HuH-7 (cell line): ENCODE results near the gene PUS1.

Experiments used
- DNase-seq: peaks from one replicate; pipeline ENCODE4 v3.0.0; 2011; ENCODE audit warnings: low spot score

Gene PUS1

GRCh38 chr12:131902332-131903241 is 26.5 kb upstream of the PUS1 start:
- DNase-seq = no peak

GRCh38 chr12:131903270-131904255 is 25.5 kb upstream of the PUS1 start:
- DNase-seq = no peak

DNA sequence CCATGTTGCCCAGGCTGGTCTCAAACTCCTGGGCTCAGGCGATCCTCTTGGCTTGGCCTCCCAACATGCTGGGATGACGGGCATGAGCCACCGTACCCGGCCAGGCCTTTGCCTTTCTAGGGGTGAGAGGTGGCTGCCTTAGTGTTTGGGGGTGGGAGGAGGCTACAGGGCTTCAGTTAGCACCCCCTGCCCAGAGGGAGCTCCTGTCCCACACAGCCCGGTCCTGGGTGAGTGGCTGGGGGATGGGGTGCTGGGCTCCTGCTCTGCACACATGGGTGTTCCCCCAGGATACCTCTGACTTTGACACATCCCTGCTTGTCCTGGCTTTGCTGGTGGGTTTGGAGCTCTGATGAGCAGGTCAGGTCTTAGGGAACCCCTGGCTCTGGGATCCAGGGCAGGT is 24.7 kb upstream of the PUS1 start:
- DNase-seq = no peak

- DNase-seq = no peak
Observed at GRCh38 chr12:131905081-131905629, 23.9 kb upstream of the PUS1 start.

DNA sequence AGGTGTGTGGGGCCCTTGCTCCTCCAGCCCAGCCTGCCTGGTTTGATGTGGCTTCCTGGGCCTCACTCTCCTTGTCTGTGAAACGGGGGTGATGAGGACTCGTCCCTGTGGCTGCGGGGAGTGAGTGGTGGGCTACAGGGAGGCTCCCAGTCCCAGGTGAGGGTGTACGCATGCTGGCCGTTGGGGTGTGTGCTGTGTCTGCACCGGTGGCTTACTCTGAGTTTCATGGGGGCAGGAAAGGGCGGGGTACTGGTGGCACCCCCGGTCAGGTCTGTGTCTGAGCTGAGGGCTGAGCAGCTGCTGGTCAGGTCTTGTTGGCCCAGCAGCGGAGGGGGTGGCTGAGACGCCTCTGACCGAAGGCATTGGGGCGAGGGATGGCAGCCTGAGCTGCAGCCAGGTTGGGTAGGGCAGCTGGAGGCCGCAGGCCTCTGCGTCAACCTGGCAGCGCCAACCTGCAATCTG is 23.4 kb upstream of the PUS1 start:
- DNase-seq = no peak

- no peak for DNase-seq
Observed at GRCh38 chr12:131907379-131908091, 21.5 kb upstream of the PUS1 start.

GRCh38 chr12:131908092-131909080 is 20.7 kb upstream of the PUS1 start:
- DNase-seq = no peak

DNA sequence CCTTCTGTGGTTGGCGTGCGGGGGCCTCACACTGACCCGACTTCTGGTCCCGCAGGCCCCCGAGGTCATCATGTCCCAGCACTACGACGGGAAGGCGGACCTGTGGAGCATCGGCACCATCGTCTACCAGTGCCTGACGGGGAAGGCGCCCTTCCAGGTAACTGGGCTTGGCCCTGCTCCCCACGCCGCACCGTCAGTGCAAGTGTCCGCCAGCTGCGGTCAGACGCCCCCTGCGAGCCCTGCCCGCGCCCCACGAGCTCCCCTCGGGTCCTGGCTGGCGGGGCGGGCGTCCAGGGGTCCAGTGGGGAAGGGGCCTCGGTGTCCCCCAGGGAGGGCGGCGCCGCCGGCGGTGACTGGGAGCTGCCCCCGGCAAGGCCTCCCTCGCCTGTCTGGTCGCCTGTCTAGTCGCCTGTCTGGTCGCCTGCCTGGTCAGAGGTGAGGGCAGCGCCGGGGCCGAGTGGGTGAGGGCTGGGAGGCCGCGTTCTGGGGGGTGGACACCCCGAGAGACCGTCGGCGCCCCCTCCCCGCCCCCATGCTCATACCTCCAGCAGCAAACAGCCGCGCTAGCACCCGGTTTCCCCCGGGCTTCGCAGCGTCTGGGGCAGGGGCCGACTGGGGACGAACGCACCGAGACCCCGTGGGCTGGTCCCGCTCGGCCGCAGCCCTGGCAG is 19.9 kb upstream of the PUS1 start:
- no peak for DNase-seq

- no peak for DNase-seq
Observed at GRCh38 chr12:131909752-131910219, 19.3 kb upstream of the PUS1 start.

DNA sequence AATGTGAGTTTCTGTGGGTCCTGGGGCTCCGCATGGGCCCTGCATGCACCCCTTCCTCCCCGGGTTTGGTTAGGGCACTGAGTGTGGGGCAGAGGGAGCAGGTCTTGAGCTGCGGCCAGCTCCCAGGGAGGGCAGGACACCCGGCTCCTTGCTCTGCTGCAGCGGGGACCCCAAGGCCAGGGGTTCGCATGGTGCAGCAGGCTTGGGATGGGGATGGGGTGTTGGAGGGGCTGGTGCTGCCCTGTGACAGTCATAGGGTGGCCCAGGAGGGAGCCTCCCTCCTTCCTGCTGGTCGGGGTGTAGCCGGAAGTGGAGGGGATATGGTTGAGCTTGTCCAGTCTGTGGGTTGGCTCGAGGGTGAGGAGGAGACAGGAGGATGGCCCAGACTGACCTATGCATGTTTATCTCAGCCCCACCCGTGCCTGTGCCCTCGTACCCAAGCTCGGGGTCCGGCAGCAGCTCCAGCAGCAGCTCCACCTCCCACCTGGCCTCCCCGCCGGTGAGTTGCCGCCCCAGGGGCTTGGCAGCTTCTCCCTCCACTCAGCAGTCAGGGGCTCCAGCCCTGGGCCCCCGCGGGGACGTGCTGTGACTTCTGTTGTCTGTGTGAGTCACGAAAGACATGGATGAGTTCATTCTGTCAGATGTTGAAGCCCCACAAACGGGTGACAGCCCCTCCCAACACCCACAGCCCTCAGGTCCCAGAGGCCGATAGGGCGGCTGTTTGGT is 18.6 kb upstream of the PUS1 start:
- no peak for DNase-seq

DNA sequence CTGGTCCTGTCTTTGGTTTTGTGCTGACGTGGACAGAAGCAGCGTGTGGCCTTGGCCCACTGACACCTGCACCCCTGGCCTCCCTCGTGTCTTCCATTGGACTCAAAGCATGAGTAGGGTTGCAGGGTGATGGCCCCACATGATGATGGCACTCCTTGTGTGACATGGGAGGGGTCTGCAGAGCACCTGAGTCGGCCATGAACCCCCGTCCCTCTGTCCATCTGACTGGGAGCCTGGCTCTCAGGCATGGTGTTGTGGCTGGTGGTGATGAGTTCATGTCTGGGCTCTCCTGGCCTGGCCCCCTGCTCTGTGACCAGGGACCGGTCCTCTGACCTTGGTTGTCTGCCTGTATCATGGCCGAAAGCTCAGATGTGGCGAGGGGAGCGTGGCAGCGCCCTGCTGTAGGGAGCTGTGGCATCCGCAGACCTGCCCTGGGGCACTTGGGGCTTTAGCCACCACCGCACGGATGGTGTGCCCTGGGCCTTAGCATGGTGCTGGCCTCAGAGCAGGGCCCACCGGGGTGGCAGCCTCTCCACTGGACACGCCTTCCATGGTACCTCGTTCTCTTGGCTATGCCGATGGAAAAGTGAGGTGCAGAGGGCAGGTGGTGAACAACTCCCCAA is 17.9 kb upstream of the PUS1 start:
- no peak for DNase-seq

GRCh38 chr12:131911851-131912477 is 17.1 kb upstream of the PUS1 start:
- no peak for DNase-seq

DNA sequence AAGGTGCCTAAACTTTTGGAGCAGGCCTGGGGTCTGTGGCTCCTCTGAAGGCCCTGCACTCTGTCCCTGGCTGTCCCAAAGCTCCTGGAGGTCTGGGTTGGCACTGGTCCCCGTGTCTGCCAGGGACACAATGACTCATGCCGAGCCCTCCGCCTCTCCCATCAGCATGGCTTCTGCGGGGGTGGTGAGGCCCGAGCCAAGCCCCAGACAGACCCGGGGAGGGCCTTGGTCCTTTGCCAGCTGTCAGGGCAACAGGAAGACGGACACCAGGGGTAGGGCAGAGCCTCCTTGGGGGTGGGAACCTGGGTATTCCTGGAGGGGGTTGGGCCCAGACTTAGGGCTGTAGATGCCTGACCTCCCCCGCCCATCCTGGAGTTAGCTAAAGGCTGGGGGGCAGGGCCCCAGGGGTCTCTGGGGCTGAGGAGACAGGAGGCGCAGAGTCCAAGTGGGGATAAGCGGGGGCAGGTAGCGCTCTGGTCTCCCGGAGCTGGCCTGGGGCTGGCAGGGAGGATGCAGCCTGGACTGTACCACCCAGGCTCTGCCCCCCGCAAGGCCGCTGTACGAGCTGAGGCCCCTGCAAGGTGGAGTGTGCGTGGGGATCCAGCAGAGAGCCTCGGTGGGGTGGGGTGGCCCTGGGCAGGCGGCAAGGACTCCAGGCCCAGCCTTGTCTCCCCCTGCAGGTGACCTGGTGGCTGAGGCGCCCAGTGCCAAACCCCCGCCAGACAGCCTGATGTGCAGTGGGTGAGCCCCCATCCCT is 16.4 kb upstream of the PUS1 start:
- DNase-seq = peak; percentile 53

- DNase-seq = no peak
Observed at GRCh38 chr12:131913666-131914065, 15.4 kb upstream of the PUS1 start.

DNA sequence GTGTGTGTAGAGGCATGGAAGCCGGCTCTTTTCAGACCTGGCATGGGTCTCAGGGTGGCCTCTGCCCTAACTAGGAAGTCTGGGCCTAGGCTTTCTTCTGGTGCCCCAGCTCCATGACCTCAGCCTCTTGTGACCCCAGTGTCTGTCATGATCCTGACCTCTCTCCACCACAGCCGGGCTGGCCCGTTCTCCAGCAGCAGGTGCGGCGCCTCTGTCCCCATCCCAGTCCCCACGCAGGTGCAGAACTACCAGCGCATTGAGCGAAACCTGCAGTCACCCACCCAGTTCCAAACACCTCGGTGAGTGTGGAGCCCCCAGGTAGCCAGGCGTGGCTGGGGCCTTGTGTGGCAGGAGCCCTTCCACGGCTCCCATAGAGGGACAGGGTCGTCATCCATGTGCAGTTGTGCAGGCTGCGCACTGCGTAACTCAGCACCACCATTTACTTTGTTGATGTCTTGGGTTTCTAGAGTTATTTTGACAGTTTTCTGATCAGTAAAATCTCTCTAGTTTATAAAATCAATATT is 14.8 kb upstream of the PUS1 start:
- no peak for DNase-seq

DNA sequence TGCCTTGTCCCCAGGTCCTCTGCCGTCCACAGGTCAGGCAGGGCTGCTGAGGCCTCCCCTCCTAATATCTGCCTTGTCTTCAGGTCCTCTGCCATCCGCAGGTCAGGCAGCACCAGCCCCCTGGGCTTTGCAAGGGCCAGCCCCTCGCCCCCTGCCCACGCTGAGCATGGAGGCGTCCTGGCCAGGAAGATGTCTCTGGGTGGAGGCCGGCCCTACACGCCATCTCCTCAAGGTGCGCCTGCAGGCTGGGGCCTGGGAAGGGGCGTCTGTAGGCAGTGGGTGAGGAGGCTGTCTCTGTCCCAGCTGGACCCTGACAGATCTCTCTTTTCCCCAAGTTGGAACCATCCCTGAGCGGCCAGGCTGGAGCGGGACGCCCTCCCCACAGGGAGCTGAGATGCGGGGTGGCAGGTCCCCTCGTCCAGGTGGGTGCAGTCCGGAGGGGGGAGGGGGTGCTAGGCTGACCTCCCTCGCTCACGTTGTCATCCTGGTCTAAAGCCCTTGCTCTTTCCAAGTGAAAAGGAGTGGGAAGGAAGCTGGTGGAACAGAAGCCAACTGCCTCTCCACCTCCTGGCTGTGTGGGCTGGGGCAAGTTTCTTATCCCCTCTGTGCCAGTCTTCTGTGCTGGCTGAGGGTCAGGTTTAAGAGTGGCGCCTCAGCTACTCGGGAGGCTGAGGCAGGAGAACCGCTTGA is 13.9 kb upstream of the PUS1 start:
- DNase-seq = no peak

DNA sequence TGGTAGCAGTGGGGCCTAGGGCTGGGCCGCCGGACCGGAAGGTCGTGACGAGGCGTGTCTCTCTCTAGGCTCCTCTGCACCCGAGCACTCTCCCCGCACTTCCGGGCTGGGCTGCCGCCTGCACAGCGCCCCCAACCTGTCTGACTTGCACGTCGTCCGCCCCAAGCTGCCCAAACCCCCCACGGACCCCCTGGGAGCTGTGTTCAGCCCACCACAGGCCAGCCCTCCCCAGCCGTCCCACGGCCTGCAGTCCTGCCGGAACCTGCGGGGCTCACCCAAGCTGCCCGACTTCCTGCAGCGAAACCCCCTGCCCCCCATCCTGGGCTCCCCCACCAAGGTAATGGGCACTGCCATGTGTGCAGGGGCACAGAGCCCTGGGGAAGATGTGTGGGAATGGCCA is 13.3 kb upstream of the PUS1 start:
- no peak for DNase-seq
